ENCODE measurements around the gene MAPK7.

DNA sequence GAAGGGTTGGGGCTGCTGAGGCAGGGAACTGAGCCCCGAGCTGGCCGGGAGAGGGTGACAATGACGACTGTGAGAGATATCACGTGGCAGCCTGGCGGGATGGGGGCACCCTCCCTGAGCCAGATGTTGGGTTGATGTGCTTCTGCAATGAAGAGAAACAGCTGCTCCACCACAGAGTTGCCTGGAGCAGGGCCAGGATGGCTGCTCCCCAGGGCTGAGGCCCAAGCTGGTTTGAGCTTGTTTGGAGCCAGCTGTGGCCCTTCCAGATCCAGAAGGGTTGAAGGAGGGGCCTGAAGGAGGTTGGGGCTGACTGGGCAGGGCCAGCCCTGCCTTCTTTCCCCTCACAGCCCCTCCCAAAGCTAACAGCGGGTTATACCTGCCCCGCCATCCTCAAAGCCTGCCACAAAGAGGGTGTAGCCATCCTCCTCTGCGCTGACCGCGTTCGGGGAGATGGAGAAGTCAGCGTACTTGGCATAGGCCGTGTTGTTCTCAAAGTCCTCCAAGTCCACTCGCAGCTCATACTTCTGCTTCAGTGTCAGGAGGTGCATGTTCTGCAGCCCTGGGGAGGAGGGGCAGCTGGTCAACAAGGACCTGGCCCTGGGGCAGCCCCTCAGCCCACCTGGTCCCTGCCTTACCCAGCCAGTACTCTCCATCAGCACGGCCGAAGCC is 6.6 kb downstream of the MAPK7 start:
- TF ChIP-seq, protein P1, sequence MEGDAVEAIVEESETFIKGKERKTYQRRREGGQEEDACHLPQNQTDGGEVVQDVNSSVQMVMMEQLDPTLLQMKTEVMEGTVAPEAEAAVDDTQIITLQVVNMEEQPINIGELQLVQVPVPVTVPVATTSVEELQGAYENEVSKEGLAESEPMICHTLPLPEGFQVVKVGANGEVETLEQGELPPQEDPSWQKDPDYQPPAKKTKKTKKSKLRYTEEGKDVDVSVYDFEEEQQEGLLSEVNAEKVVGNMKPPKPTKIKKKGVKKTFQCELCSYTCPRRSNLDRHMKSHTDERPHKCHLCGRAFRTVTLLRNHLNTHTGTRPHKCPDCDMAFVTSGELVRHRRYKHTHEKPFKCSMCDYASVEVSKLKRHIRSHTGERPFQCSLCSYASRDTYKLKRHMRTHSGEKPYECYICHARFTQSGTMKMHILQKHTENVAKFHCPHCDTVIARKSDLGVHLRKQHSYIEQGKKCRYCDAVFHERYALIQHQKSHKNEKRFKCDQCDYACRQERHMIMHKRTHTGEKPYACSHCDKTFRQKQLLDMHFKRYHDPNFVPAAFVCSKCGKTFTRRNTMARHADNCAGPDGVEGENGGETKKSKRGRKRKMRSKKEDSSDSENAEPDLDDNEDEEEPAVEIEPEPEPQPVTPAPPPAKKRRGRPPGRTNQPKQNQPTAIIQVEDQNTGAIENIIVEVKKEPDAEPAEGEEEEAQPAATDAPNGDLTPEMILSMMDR (conservative IDR thresholded peaks at IDR 0.05 in 1 of 2, IDR thresholded peaks at IDR 0.05 in 1 of 2; ENCODE audit: extremely low read depth in 1 of 2, insufficient read depth in 1 of 2, low read depth in 1 of 2, low read length in 2 of 2), result no peak
- no peak for TF ChIP-seq EZH2 (IDR thresholded peaks at IDR 0.05; ENCODE audit: borderline replicate concordance, low read length)
